GM12872 (cell line): ENCODE data around the gene DNAJA1.

ENCODE experiments used
- TF ChIP-seq, protein P1 (sequence below): IDR thresholded peaks from 3 replicates; pipeline ENCODE4 v1.5.1; 2011; ENCODE audit warnings: low read depth, mild to moderate bottlenecking, low read length, moderate library complexity; ENCODE audit not compliant: insufficient read depth

DNAJA1 gene

DNA sequence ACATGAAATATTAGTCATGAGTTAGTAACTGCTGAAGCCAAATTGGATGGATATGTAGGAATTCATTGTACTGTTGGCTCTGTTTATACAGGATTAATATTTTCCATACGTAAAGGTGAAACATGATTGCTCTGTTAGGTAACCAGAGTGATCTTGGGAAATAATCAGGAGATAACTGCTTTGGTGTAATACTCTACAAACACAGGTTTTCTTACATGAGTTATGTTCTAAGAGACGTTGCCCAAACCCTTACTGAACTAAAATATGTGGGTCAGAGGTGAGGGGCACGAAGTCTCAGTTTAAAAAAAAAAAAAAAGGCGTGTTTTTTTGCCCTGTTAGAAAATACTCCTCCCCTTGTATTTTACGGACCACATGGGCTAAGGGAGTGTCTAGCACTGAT is 7.8 kb downstream of the DNAJA1 start:
- TF ChIP-seq, protein P1, sequence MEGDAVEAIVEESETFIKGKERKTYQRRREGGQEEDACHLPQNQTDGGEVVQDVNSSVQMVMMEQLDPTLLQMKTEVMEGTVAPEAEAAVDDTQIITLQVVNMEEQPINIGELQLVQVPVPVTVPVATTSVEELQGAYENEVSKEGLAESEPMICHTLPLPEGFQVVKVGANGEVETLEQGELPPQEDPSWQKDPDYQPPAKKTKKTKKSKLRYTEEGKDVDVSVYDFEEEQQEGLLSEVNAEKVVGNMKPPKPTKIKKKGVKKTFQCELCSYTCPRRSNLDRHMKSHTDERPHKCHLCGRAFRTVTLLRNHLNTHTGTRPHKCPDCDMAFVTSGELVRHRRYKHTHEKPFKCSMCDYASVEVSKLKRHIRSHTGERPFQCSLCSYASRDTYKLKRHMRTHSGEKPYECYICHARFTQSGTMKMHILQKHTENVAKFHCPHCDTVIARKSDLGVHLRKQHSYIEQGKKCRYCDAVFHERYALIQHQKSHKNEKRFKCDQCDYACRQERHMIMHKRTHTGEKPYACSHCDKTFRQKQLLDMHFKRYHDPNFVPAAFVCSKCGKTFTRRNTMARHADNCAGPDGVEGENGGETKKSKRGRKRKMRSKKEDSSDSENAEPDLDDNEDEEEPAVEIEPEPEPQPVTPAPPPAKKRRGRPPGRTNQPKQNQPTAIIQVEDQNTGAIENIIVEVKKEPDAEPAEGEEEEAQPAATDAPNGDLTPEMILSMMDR, result no peak

DNA sequence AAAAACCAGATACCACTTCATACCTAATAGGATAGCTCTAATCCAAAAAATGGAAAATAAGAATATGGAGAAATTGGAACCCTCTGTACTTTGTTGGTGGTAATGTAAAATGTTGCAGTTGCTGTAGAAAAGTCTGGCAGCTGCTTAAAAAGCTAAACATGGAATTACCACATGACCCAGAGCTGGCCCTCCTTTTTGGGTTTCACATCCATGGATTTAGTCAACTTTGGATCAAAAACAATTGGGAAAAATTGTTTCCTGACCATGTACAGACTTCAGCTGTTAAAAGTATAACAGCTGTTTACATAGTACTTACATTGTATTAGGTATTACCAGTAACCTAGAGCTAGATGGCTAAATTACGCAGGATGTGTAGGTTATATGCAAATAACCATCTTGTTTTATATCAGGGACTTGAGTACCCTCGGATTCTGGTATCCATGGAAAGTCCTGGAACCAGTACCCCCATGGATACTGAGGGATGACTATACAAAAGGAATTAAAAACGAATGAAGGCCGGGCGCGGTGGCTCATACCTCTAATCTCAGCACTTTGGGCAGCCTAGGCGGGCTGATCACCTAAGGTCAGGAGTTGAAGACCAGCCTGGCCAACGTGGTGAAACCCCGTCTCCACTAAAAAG is 15.8 kb downstream of the DNAJA1 start:
- TF ChIP-seq, protein P1, result no peak

DNA sequence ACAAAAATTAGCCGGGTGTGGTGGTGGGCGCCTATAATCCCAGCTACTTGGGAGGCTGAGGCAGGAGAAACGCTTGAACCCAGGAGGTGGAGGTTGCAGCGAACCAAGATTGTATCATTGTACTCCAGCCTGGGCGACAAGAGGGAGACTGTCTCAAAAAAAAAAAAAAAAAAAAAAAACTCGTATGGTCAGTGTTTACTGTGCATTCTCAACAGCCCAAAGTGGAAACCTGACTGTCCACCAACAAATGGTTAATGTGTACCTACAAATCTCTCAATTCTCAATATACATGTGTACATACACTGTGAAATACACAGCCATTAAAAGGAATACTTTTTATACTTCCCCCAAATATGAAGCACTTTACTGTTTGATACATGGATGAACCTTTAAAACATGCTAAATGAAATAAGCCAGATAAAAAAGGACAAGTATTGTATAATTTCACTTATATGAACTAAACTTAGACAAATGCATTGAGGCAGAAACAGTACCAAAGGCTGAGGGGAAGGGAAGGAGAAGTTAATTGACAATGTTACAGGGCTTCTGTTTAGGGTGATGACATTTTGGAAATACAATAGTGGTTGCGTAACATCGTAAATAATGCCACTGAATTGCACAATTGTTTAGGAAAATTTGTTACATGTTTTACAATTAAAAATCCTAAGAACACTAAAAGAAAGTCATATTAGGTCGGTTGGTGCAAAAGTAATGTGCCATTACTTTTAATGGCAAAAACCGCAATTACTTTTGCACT is 16.5 kb downstream of the DNAJA1 start:
- TF ChIP-seq, protein P1, result no peak

DNA sequence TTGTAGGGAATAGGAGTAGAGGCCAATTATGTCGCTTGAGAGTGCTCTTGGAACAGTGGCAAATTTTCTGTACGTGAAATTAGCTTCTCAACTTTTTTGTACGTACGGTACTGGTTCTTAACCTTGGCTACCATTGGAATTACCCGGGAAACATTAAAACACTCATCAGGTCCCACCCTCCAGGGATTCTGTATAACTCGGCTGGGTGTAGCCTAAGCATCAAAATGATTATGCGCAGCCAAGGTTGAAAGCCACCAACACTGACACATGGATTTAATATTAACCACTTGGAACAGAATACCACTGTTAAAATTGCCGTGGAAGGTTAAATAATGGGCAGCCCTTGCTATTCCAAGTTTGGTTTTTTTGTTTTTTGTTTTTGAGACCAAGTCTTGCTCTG is 17.4 kb downstream of the DNAJA1 start:
- TF ChIP-seq, protein P1, result no peak

DNA sequence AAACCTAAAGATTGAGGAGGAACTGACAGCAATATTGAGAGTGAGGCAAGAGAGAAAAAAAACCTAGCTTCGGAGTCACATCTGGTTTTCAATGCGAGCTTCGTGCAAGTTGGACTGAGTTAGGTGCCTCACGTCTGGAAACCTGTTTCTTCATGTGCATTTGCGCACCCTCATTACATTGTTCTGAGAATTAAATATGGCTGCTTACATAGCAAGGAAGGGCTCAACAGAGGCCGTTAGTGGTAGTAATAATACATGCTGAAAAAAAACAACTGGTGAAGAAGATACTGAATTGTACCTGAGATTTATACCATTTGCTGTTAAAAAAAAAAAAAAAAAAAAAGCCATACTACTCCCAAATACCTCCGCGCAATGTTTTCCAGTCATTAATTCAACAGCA is 18.6 kb downstream of the DNAJA1 start:
- TF ChIP-seq, protein P1, result no peak

DNA sequence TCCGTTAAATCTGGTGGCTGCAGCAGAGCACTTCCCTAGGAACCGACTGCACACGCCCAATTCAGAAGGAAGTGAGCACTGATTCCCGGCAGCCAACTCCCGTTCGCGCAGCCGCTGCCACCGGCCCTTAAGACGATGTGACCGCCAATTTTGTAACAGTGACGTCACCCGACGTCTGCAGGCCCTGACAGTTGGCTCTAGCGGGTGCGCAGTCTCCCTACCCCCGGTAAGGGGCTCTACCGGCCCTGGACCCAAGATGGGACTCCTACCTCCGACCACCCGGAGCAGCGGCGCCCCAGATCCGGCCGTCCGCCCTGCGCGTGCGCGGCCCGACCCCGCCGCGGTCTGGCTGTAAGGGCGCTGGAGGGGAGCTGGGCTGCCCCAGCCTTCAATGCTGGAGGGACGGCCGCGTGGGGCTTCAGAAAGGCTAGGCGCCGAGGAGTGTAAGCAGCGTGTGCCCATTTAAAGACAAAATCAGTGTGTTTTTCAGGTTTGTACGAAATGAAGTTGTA is 19.1 kb downstream of the DNAJA1 start:
- TF ChIP-seq, protein P1, result no peak

DNA sequence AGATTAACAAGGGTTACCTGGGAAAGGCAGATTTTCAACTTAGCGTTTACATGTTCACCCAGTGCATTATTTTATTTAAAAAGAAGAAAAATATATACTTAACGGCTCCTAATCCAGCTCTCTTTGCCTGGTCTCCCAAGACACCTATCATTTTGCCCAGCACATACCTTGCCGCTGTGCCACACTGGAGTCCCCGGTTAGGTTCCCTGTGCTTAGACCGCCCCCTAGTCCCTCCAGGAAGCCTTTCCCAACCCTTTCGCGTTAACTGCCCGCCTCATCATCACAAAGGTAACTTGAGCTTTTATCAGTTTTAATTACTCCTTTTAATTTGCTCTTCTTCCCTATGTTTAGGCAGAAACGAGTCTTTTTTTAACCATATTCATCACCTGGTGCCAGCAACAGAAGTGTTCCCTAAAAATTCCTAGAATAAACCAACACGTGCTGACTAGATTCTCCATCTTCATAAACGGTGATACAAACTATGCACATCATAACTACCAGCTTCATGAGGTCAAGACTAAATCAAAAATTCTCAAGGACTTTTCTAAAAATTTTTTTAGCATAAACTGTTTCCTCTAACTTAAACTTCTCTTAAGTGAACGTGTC is 19.7 kb downstream of the DNAJA1 start:
- TF ChIP-seq, protein P1, result no peak
